PC-9 (cell line): ENCODE results near the gene PLD5. TPM values are rescaled to one million over a fixed set of nuclear protein-coding genes. Genes with fewer than 3 reads are reported as not detected.

Experiments used
- BruUV-seq: library from RNA; stranded (reverse); fragments of 400-500 nt; replicated peaks from 2 replicates; lab custom pipeline; 2021; lab: Mats Ljungman, UMichigan
- CTCF ChIA-PET: fragments of 300-600 bp; sonication (Branson Sonifier 250); formaldehyde crosslinking; loops from one replicate; lab custom pipeline; 2022; ENCODE audit warnings: antibody characterized with exemption; lab: Charles Lee
- POLR2A ChIA-PET: fragments of 300-600 bp; sonication (Branson Sonifier 250); formaldehyde crosslinking; loops from one replicate; lab custom pipeline; 2022; ENCODE audit warnings: antibody characterized with exemption; ENCODE audit not compliant: unreplicated experiment; lab: Charles Lee
- DNase-seq, 2 experiments: peaks; one replicate each; pipeline versions ENCODE4 v3.0.0 to v3.0.0-alpha.2; 2015 to 2022; ENCODE audit warnings: mixed read lengths in 1 of 2
- H2AFZ ChIP-seq: fragments of 200-600 bp; sonication (generic); 2 replicates; pipeline ENCODE4 v1.8.1; 2017; ENCODE audit warnings: antibody characterized with exemption
- H3F3A ChIP-seq: fragments of 200-600 bp; sonication (generic); 2 replicates; pipeline ENCODE4 v1.8.1; 2017; ENCODE audit warnings: antibody characterized with exemption, mild to moderate bottlenecking, low read depth; ENCODE audit not compliant: insufficient read depth
- H3K27ac ChIP-seq: fragments of 200-600 bp; sonication (generic); 2 replicates; pipeline ENCODE4 v1.6.1; 2016; ENCODE audit warnings: mixed run types
- H3K27me3 ChIP-seq: fragments of 200-600 bp; sonication (generic); 2 replicates; pipeline ENCODE4 v1.6.1; 2016; ENCODE audit warnings: low read depth, mixed run types; ENCODE audit not compliant: insufficient read depth
- H3K36me3 ChIP-seq: fragments of 200-600 bp; sonication (generic); 2 replicates; pipeline ENCODE4 v1.6.1; 2016; ENCODE audit warnings: low read depth, mixed run types
- H3K4me1 ChIP-seq: fragments of 200-600 bp; sonication (generic); replicated peaks from 2 replicates; pipeline ENCODE4 v1.6.1; 2016; ENCODE audit warnings: mixed run types; ENCODE audit not compliant: insufficient read depth
- H3K4me2 ChIP-seq: fragments of 200-600 bp; sonication (generic); 2 replicates; pipeline ENCODE4 v1.6.1; 2017; ENCODE audit warnings: mixed run types
- H3K4me3 ChIP-seq: fragments of 200-600 bp; sonication (generic); 2 replicates; pipeline ENCODE4 v1.6.1; 2016; ENCODE audit warnings: mixed run types
- H3K79me2 ChIP-seq: fragments of 200-600 bp; sonication (generic); 2 replicates; pipeline ENCODE4 v1.6.1; 2017; ENCODE audit warnings: low read depth, mixed run types
- H3K9me2 ChIP-seq: fragments of 200-600 bp; sonication (generic); 2 replicates; pipeline ENCODE4 v1.8.1; 2017; ENCODE audit warnings: mild to moderate bottlenecking; ENCODE audit not compliant: insufficient read depth
- H3K9me3 ChIP-seq: fragments of 200-600 bp; sonication (generic); 2 replicates; pipeline ENCODE4 v1.8.1; 2016; ENCODE audit warnings: low read depth; ENCODE audit not compliant: insufficient read depth
- H4K20me1 ChIP-seq: fragments of 200-600 bp; sonication (generic); 2 replicates; pipeline ENCODE4 v1.8.1; 2017; ENCODE audit not compliant: insufficient read depth
- CTCF ChIP-seq: fragments of 200-600 bp; sonication (generic); conservative IDR thresholded peaks from 2 replicates; pipeline ENCODE4 v1.6.1; 2017; ENCODE audit warnings: mixed run types, antibody characterized with exemption, mild to moderate bottlenecking, moderate library complexity
- EZH2 ChIP-seq: fragments of 200-600 bp; sonication (generic); IDR thresholded peaks from 2 replicates; pipeline ENCODE4 v1.8.0; 2017; ENCODE audit warnings: antibody characterized with exemption, low read depth
- intact Hi-C: fragments of 100-400 bp; cut with micrococcal nuclease; formaldehyde crosslinking; loops from one replicate; pipeline ENCODE4 v1.10.0; 2022; ENCODE audit not compliant: unreplicated experiment
- total RNA-seq: library from RNA; stranded (reverse); gene quantifications from 2 replicates; pipeline ENCODE4 v1.2.3, GENCODE V29; 2021

The PLD5 gene
- total RNA-seq, 1 experiment from 2014 or later, result not detected

DNA sequence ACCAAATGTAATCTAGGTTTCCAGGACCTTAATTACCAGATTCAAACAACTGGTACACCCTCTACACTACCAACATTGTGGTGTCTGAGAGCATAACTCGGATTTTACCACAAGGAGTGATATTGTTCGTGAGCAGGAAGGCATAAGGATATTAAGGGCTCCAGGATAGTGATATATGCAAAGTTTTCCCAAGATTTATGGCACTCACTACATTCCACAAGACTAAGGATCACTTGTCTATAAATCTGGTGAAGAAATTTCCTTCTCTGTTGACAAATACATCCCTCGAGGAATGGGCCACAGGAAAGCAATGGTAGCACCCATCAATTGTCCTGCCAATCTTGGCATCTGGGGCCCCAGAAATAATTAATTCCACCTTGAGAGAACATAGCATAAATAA, 43.1 kb upstream of the PLD5 start:
- H4K20me1 ChIP-seq, result no peaks in the 10 kb centered on the region
- no peak overlapping the region for H3K27ac ChIP-seq
- H2AFZ ChIP-seq, result no peak overlapping the region
- ChIA-PET POLR2A (no interaction called here), CTCF (no interaction called here)
- H3K9me3 ChIP-seq, result no peaks in the 10 kb centered on the region
- H3F3A ChIP-seq, result no peaks in the 10 kb centered on the region
- no peaks in the 10 kb centered on the region for H3K36me3 ChIP-seq
- H3K4me3 ChIP-seq, result no peak overlapping the region
- H3K4me2 ChIP-seq, result no peak overlapping the region
- TF ChIP-seq CTCF (no peak), EZH2 (no peak)
- DNase-seq, result no peak
- intact Hi-C loops, result no loop called here
- H3K9me2 ChIP-seq, result no peaks in the 10 kb centered on the region
- H3K27me3 ChIP-seq, result no peaks in the 10 kb centered on the region
- H3K79me2 ChIP-seq, result no peaks in the 10 kb centered on the region
- no peaks in the 10 kb centered on the region for H3K4me1 ChIP-seq
- BruUV-seq, result no TSS peak

DNA sequence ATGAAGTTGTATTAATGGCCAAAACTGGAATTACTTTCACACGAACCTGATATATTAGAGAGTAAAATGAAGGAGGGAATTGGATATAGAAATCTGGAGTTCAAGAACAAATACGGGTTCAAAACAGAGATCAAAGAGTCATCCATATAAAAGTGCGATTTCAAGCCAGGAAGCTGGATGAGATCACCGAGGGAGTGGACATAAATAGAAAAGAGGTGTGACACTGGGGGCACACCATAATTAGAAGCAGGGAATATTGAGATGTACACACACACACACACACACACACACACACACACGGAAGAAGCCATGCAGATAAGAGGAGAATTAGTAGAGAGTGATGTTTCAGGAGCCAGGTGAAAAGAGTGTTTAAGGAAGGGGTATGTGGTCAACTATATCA, 32.3 kb upstream of the PLD5 start:
- ChIA-PET POLR2A (no interaction called here), CTCF (no interaction called here)
- no peaks in the 10 kb centered on the region for H3K27me3 ChIP-seq
- H3K9me3 ChIP-seq, result no peaks in the 10 kb centered on the region
- H2AFZ ChIP-seq, result no peak overlapping the region
- no peaks in the 10 kb centered on the region for H3K36me3 ChIP-seq
- H3F3A ChIP-seq, result no peaks in the 10 kb centered on the region
- TF ChIP-seq EZH2 (no peak), CTCF (no peak)
- H4K20me1 ChIP-seq, result no peaks in the 10 kb centered on the region; the same call in 1 of the 2 replicates
- intact Hi-C loops, result no loop called here
- no peaks in the 10 kb centered on the region for H3K9me2 ChIP-seq
- no peak overlapping the region for H3K27ac ChIP-seq
- BruUV-seq, result no TSS peak
- no peak overlapping the region for H3K4me2 ChIP-seq
- H3K4me3 ChIP-seq, result no peak overlapping the region
- H3K79me2 ChIP-seq, result no peaks in the 10 kb centered on the region
- DNase-seq, result no peak
- H3K4me1 ChIP-seq, result no peaks in the 10 kb centered on the region

DNA sequence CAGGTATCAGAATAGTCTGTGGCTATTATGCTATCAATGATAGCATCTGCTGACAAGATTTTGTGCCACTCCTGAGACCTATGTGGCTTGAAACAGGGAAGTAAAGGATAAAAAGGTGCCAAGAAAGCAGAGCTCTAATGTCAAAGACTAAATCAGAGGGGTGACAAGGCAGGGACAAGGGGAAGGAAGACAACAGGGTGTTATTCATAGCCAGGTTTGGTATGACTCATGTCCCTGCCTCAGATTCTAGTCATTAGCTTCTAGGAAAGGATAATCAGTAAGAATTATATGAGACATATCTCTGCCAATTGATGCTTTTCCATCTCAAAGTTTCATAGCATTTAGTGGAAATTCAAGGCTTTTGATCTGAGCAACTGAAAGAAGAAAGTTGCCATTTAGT, 31.8 kb upstream of the PLD5 start:
- Histone ChIP-seq H3K9me2 (no peaks in the 10 kb centered on the region), H3K4me2 (no peak overlapping the region), H2AFZ (no peak overlapping the region), H3K9me3 (no peaks in the 10 kb centered on the region), H3K4me3 (no peak overlapping the region), H3K27ac (no peak overlapping the region), H3K4me1 (no peaks in the 10 kb centered on the region), H3K79me2 (no peaks in the 10 kb centered on the region), H3K36me3 (no peaks in the 10 kb centered on the region), H3F3A (no peaks in the 10 kb centered on the region), H3K27me3 (no peaks in the 10 kb centered on the region), H4K20me1 (no peaks in the 10 kb centered on the region; the same call in 1 of the 2 replicates)
- POLR2A ChIA-PET, result no interaction called here
- TF ChIP-seq CTCF (no peak), EZH2 (no peak)
- intact Hi-C loops, result no loop called here
- no peak for DNase-seq
- no TSS peak for BruUV-seq
- CTCF ChIA-PET, result no interaction called here
